Type B pancreatic cell (in vitro differentiated cells): ENCODE measurements around the gene EPHX1. TPM values are rescaled to one million over a fixed set of nuclear protein-coding genes. Genes with fewer than 3 reads are reported as not detected.

Experiments
- DNase-seq: peaks from one replicate; pipeline ENCODE4 v3.0.0; 2021; ENCODE audit warnings: mixed read lengths; ENCODE audit not compliant: unreplicated experiment; ENCODE audit errors: extremely low spot score
- H3K27ac Mint-ChIP-seq: 2 replicates; pipeline ENCODE4 v1.8.0; 2021; ENCODE audit warnings: mild to moderate bottlenecking, mixed read lengths
- H3K27me3 Mint-ChIP-seq: 2 replicates; pipeline ENCODE4 v1.8.0; 2021; ENCODE audit warnings: mixed read lengths
- H3K36me3 Mint-ChIP-seq: 2 replicates; pipeline ENCODE4 v1.8.0; 2021; ENCODE audit warnings: mixed read lengths
- H3K4me1 Mint-ChIP-seq: one replicate; pipeline ENCODE4 v1.8.0; 2021; ENCODE audit warnings: mixed read lengths; ENCODE audit not compliant: unreplicated experiment
- H3K4me3 Mint-ChIP-seq: 2 replicates; pipeline ENCODE4 v1.8.0; 2021; ENCODE audit warnings: mild to moderate bottlenecking, mixed read lengths
- H3K9me3 Mint-ChIP-seq: 2 replicates; pipeline ENCODE4 v1.8.0; 2021; ENCODE audit warnings: mixed read lengths
- total RNA-seq: library from RNA; stranded (reverse); gene quantifications from 2 replicates; pipeline ENCODE4 v1.2.1, GENCODE V29; 2021; ENCODE audit warnings: low replicate concordance
- TF ChIP-seq, protein P1 (sequence below): fragments of 200-600 bp; sonication (generic); conservative IDR thresholded peaks from 2 replicates; pipeline ENCODE4 v1.5.0; 2021; ENCODE audit warnings: antibody characterized with exemption, mild to moderate bottlenecking

EPHX1 gene
- total RNA-seq, 1 donor from 2014 or later: 65.2 TPM

DNA sequence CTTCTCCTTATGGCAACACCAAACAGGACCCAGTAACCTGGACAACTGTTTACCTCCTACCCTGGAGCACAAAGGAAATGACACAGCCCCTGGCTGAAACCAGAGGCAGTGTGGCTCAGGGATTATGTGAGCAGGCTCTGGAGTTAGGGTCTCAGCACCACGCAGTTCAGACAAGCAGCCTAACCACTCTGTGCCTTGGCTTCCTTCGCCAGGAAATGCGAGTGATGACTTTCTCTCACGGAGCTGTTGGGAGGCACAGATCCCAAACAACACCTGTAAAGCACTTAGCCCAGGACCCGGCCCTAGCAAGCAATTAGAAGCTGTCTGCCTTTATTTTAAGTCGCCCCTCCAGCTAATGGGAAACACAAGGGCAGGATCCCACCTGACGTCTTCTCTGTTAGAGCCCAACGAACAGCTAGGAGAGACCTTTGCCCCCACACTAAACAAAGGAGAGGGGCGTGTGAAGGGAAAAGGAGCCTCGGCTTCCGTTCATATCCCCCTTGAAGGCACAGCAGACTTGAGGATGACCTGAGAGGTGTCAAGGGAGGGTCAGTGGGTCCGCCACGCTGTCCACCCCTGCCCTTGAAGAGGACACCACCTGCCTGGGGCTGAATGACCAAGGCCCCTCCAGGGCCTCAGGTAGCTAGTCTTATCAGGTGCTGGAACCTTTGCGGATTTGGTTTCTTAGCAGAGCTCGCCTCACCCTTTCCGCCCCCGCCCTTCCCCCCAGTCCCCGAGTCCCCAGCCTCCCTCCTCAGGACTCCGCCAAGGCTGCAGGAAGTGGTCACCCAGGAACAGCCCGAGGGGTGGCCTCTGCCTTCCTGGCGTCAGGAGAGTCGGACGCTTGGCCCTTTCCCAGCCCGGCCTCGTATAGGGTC is 71.4 kb downstream of the EPHX1 start:
- Mint-ChIP-seq H3K36me3 (no peaks in the 10 kb centered on the region), H3K4me1 (peaks cover 31% of the 10 kb centered on the region)
- DNase-seq: no peak

DNA sequence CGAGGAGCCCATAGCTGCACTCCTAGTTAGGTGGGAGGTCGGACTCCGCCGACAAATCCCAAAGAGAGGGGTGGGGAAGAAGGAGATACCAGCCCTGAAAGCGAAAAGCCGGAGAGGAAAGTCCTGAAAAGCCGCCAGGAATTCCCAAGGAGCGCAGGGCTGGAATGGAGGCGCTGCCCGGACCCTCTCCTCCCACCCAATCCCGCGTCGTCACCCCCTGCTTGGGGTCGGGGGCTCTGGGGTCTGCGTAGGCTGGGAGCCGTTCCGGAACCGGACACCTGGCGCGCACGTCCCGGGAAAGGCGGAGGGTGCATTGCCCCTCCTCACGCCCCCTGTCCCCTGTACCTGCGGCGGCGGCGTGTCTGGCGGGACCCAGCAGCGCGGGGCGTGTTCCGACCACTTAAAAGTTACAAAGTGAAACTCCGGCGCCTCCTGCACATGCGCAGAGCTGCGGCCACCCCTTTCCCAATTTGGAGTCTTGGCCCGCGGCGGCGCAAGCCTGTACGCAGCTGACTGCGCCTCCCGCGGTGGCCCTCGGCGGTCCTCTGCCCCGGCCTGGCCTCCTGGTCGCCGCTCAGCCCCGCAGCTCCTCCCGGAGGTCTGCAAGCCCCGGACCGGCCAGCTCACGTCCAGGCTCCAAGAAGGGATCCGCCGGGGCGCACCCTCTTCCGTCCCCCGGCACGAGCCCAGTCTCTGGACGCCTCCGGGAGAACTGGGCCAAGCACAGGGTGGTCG is 72.2 kb downstream of the EPHX1 start, which contains the start of gene TMEM63A:
Gene TMEM63A (minus strand): TSS at position 422 of the 735 bp plus-strand sequence. CDS start 4,800 bp downstream, outside the sequence.
- peaks cover 10% of the 10 kb centered on the region for H3K27me3 Mint-ChIP-seq
- H3K9me3 Mint-ChIP-seq: no peaks in the 10 kb centered on the region
- peak within 1 kb of the TSS; percentile 87 for H3K27ac Mint-ChIP-seq
- H3K4me1 Mint-ChIP-seq: peaks cover 31% of the 10 kb centered on the region
- DNase-seq: peak; percentile 90
- TF ChIP-seq, protein P1, sequence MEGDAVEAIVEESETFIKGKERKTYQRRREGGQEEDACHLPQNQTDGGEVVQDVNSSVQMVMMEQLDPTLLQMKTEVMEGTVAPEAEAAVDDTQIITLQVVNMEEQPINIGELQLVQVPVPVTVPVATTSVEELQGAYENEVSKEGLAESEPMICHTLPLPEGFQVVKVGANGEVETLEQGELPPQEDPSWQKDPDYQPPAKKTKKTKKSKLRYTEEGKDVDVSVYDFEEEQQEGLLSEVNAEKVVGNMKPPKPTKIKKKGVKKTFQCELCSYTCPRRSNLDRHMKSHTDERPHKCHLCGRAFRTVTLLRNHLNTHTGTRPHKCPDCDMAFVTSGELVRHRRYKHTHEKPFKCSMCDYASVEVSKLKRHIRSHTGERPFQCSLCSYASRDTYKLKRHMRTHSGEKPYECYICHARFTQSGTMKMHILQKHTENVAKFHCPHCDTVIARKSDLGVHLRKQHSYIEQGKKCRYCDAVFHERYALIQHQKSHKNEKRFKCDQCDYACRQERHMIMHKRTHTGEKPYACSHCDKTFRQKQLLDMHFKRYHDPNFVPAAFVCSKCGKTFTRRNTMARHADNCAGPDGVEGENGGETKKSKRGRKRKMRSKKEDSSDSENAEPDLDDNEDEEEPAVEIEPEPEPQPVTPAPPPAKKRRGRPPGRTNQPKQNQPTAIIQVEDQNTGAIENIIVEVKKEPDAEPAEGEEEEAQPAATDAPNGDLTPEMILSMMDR: peak; percentile 49
- peak within 1 kb of the TSS; percentile 90 for H3K4me3 Mint-ChIP-seq
- no peaks in the 10 kb centered on the region for H3K36me3 Mint-ChIP-seq

More for the DNA sequence above, 71.4 kb downstream of the EPHX1 start:
- Mint-ChIP-seq H3K9me3 (no peaks in the 10 kb centered on the region), H3K27me3 (peaks cover 5% of the 10 kb centered on the region), H3K27ac (peak overlapping the region; percentile 83), H3K4me3 (peak overlapping the region; percentile 90)
- TF ChIP-seq, protein P1: no peak

DNA sequence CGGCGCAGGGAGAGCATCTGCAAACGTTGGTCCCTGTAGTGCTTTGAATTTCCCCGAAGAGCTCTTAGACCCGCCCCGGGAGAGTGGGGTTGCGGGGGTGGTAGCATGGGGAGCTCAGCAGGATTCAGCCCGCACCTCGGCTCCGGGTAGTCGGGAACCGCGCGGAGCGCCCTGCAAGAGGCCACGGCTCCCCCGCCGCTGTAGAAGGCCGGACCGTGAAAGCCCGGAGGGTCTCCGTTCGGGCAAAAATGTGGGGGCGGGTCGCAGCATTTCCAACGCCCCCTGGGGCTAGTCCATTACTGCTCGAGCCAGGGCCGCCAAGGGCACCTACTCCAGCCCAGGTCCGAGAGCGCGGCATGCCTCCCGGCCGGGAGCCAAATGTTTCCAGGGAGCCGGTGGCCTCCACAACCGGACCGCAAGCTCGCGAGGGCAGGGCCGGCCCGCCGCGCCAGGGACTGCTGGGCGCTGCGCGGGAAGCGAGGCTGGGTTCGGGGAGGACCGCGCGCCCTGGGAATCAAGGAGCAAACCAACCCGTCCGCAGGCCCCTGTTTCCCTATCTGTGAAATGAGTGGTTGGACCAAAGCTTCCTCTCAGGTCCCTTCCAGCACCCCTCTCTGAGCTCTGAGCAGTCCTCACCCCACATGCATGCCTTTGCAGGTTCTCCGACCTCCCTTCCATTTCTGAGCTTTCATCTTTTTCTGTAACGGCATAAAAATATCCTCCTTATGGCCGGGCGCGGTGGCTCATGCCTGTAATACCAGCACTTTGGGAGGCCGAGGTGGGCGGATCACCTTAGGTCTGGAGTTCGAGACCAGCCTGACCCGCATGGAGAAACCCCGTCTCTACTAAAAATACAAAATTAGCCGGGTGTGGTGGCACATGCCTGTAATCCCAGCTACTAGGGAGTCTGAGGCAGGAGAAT is 73.0 kb downstream of the EPHX1 start:
- H3K36me3 Mint-ChIP-seq: no peaks in the 10 kb centered on the region
- DNase-seq: no peak
- peaks cover 24% of the 10 kb centered on the region for H3K4me1 Mint-ChIP-seq
- TF ChIP-seq, protein P1: peak; percentile 11
- peaks cover 11% of the 10 kb centered on the region for H3K27me3 Mint-ChIP-seq
- no peaks in the 10 kb centered on the region for H3K9me3 Mint-ChIP-seq
- peak overlapping the region; percentile 90 for H3K4me3 Mint-ChIP-seq
- peak overlapping the region; percentile 87 for H3K27ac Mint-ChIP-seq

DNA sequence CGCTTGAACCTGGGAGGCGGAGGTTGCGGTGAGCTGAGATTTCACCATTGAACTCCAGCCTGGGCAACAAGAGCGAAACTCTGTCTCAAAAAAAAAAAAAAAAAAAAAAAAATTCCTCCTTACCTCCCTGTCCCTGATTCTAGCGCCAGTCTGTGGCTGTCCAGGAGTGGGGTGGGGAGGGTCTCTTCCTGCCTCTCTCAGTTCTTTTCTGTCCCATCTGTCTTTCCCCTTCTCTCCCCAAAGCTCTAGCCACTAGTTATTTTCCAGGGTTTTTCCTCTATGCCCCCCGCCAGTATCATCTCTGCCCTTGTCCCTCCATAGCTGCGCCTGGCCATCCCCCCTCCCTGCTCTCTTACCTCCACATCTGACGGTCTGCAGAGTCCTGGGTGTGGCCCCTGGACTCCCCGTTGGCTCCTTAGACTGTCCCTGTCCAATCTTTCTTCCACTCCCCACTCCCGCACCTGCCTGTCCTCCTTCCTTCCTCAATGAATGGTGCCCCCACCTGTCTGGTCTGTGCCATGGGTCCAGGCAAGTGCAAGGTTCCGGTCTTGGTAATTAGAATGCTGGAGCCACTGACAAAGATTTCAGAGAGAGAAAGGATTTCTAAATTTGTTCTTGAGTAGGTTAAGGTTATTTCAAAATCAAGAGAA is 73.8 kb downstream of the EPHX1 start:
- Mint-ChIP-seq H3K4me3 (peak overlapping the region; percentile 90), H3K27ac (peak overlapping the region; percentile 87), H3K4me1 (peaks cover 23% of the 10 kb centered on the region), H3K27me3 (peaks cover 15% of the 10 kb centered on the region), H3K9me3 (no peaks in the 10 kb centered on the region), H3K36me3 (no peaks in the 10 kb centered on the region)
- TF ChIP-seq, protein P1: no peak
- DNase-seq: no peak

DNA sequence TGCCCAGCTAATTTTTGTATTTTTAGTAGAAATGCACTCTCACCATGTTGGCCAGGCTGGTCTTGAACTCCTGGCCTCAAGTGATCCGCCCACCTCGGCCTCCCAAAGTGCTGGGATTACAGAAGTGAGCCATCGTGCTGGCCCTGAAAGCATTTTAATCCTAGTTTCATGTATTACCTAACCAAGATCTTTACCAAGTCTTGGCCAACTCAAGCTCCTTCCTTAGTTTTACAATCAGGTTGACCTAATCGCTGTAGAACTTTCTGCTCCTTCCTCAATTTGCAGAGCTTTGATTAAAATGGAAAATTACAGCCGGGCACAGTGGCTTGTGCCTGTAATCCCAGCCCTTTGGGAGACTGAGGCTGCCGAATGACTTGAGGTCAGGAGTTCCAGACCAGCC is 75.4 kb downstream of the EPHX1 start:
- no peaks in the 10 kb centered on the region for H3K36me3 Mint-ChIP-seq
- no peaks in the 10 kb centered on the region for H3K9me3 Mint-ChIP-seq
- H3K4me1 Mint-ChIP-seq: peaks cover 18% of the 10 kb centered on the region
- H3K4me3 Mint-ChIP-seq: no peak overlapping the region
- H3K27ac Mint-ChIP-seq: no peak overlapping the region
- H3K27me3 Mint-ChIP-seq: peaks cover 15% of the 10 kb centered on the region
- no peak for DNase-seq
- TF ChIP-seq, protein P1: no peak
